GM12892 (cell line): Measurements from ENCODE around the gene KIF26B.

Source experiments
- POLR2A ChIP-seq: IDR thresholded peaks from 2 replicates; pipeline ENCODE4 v1.6.1; 2011; ENCODE audit warnings: low read depth, low read length, control low read depth
- POLR2AphosphoS5 ChIP-seq: IDR thresholded peaks from 2 replicates; pipeline ENCODE4 v1.6.1; 2011; ENCODE audit warnings: low read depth, low read length, control low read depth
- TAF1 ChIP-seq: IDR thresholded peaks from 2 replicates; pipeline ENCODE4 v1.6.1; 2011; ENCODE audit warnings: low read depth, mild to moderate bottlenecking, control low read depth, low read length, borderline replicate concordance

DNA sequence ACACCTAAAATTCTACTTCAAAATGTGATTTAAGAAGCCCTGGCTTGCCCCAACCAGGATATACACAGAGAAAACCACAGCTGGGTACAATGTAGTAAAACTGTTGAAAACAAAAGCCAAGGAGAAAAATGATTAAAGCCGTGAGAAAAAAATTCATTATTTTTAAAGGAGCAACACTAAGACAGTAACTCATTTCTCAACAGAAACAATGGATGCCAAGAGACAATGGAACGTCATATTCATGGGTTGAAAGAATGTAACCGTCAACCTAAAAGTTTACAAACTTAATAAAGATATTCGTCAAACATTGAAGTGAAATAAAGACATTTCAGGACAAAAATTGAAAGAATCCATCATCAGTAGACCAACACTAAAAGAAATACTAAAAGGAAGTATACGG lies 340.9 kb downstream of the KIF26B start:
- no peak for TF ChIP-seq POLR2A
- no peak for TF ChIP-seq POLR2AphosphoS5
- TF ChIP-seq TAF1: no peak
